GM12801 (cell line): ENCODE data around the gene NECAB3.

Experiments used
- CTCF ChIP-seq: IDR thresholded peaks from one replicate; pipeline ENCODE4 v1.5.1; 2011; ENCODE audit warnings: control low read depth; ENCODE audit not compliant: insufficient read length; ENCODE audit errors: extremely low read depth

NECAB3 gene

GRCh38 chr20:33689973-33690372 is 15.7 kb upstream of the NECAB3 start:
- TF ChIP-seq CTCF = no peak

- TF ChIP-seq CTCF = no peak
Measured at GRCh38 chr20:33689493-33689892, 15.3 kb upstream of the NECAB3 start.

- no peak for TF ChIP-seq CTCF
Measured at GRCh38 chr20:33688938-33689424, 14.8 kb upstream of the NECAB3 start.

GRCh38 chr20:33687993-33688937 is 14.0 kb upstream of the NECAB3 start:
- no peak for TF ChIP-seq CTCF

- no peak for TF ChIP-seq CTCF
Measured at GRCh38 chr20:33687370-33687915, 13.2 kb upstream of the NECAB3 start.

GRCh38 chr20:33686984-33687366 is 12.7 kb upstream of the NECAB3 start:
- no peak for TF ChIP-seq CTCF

GRCh38 chr20:33686100-33686983 is 12.1 kb upstream of the NECAB3 start, which contains the start of gene E2F1:
E2F1 (minus strand) TSS chr20:33686385; CDS start chr20:33686264, 121 bp downstream.
- no peak for TF ChIP-seq CTCF
